Stomach (tissue), 4 donors: Measurements from ENCODE around the gene COL21A1.

Experiments used
- CTCF ChIP-seq, 7 experiments: fragments of 450-650 bp in 4 of 7; fragments of 200-600 bp in 3 of 7; sonication (generic) in 3 of 7; IDR thresholded peaks; one replicate each; pipeline ENCODE4 v1.5.1; 2016 to 2019; ENCODE audit warnings: antibody characterized with exemption in 7 of 7, control low read depth in 2 of 7, mild to moderate bottlenecking in 1 of 7
- POLR2A ChIP-seq, 4 donors: fragments of 450-650 bp; IDR thresholded peaks; one replicate each; pipeline ENCODE4 v1.6.1; 2016; ENCODE audit warnings: antibody characterized with exemption in 4 of 4, control low read depth in 2 of 4, mild to moderate bottlenecking in 1 of 4, moderate library complexity in 1 of 4

- no peak for TF ChIP-seq CTCF (IDR thresholded peaks at IDR 0.05)
- no peak for TF ChIP-seq POLR2A (IDR thresholded peaks at IDR 0.05)
Measured at GRCh38 chr6:56280126-56280525, 32.7 kb upstream of the COL21A1 start.
